ENCODE measurements around the gene CCDC18.

GRCh38 chr1:93171549-93172034 is 8.9 kb upstream of the CCDC18 start:
- TF ChIP-seq CTCF (IDR thresholded peaks at IDR 0.05; ENCODE audit: low read depth, low read length, poor library complexity, severe bottlenecking), result no peak
- TF ChIP-seq EZH2phosphoT487 (IDR thresholded peaks at IDR 0.05; ENCODE audit: borderline replicate concordance, low read length), result no peak
